ENCODE measurements around the gene CHFR.
"Not testable (repeated sequence)": the region's sequence is repeated elsewhere in the genome, so short reads cannot be mapped to it uniquely, and the experiment has no call there.

The CHFR gene

GRCh38 chr12:132850291-132850690 is 37.1 kb downstream of the CHFR start:
- Histone ChIP-seq H3K36me3 (ENCODE audit: control insufficient read depth, insufficient read depth, low read length) (peaks cover 18% of the 10 kb centered on the region), H3K9ac (ENCODE audit: low read length) (no peak overlapping the region), H3K4me1 (ENCODE audit: control insufficient read depth, insufficient read depth, low read length) (no peaks in the 10 kb centered on the region)

GRCh38 chr12:132848521-132848920 is 38.9 kb downstream of the CHFR start:
- no peaks in the 10 kb centered on the region for H3K4me1 ChIP-seq (ENCODE audit: control insufficient read depth, insufficient read depth, low read length)
- H3K27me3 ChIP-seq (ENCODE audit: control insufficient read depth, insufficient read depth, low read length), result no peaks in the 10 kb centered on the region
- H3K4me3 ChIP-seq (ENCODE audit: low read length), result no peak overlapping the region
- no peaks in the 10 kb centered on the region for H3K9me3 ChIP-seq (ENCODE audit: control insufficient read depth, low read length)
- no peak overlapping the region for H3K9ac ChIP-seq (ENCODE audit: low read length)
- peaks cover 18% of the 10 kb centered on the region for H3K36me3 ChIP-seq (ENCODE audit: control insufficient read depth, insufficient read depth, low read length)

More at GRCh38 chr12:132850291-132850690, 37.1 kb downstream of the CHFR start:
- Histone ChIP-seq H3K9me3 (ENCODE audit: control insufficient read depth, low read length) (no peaks in the 10 kb centered on the region), H3K4me3 (ENCODE audit: low read length) (no peak overlapping the region), H3K27me3 (ENCODE audit: control insufficient read depth, insufficient read depth, low read length) (no peaks in the 10 kb centered on the region)

DNA sequence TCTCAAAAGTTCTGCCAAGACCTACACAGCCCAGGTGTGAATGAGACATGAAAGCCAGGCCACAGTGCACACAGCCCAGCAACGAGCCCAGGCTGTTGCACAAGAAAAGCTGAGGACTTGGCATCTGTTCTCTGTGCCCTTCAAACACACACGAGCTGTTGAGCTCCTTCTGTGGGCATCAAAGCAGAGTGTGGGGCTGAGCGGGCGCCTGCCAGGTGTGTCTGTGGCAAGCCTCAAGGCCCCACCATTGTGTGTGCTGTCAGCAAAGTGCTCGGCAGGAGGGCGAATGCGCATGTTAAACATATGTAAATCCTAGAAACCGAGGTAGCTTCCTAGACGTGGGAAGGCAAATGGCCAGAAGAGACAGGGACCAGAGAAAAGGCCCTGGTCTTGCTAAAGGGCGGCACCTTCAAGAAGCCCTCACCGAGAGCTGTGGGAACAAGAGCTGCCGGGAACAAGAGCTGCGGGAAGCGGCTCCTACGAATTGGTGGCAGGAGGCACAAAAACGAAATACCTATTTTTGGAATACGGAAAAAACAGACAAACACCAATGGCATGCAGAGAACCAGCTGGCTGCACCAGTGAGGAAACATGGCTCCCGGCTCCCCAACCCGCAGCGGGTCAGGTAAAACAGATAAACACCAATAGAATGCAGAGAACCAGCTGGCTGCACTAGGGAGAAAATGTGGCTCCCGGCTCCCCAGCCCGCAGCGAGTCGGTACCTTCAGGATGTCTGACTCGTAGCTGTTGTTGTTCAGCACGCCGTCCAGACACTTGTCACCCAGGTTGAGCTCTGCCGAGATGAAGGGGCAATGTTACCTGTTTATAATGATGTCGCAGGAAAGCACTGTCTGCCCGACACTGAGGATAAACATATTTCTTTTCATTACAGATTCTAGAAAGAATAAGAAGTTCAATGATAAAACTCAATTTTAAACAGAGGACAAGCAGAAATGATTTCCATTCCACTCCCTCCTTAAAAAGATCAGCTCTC is 39.7 kb downstream of the CHFR start:
- H3K36me3 ChIP-seq (ENCODE audit: control insufficient read depth, insufficient read depth, low read length), result peaks cover 18% of the 10 kb centered on the region
- no peaks in the 10 kb centered on the region for H3K27me3 ChIP-seq (ENCODE audit: control insufficient read depth, insufficient read depth, low read length)
- no peak overlapping the region for H3K9ac ChIP-seq (ENCODE audit: low read length)
- no peaks in the 10 kb centered on the region for H3K4me1 ChIP-seq (ENCODE audit: control insufficient read depth, insufficient read depth, low read length)
- H3K4me3 ChIP-seq (ENCODE audit: low read length), result no peak overlapping the region
- no peaks in the 10 kb centered on the region for H3K9me3 ChIP-seq (ENCODE audit: control insufficient read depth, low read length)

DNA sequence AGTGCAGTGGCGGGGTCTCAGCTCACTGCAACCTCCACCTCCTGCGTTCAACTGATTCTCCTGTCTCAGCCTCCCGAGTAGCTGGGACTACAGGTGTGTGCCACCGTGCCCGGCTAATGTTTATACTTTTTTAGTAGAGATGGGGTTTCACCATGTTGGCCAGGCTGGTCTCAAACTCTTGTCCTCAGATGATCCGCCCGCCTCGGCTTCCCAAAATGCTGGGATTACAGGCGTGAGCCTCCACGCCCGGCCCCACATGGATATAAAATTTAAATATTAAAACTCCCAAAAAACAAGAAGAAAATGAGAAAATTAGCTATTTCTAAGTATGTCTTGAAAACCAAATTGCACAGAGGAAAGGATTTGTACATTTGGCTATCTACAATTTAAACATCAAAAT is 42.7 kb downstream of the CHFR start:
- peaks cover 20% of the 10 kb centered on the region for H3K36me3 ChIP-seq (ENCODE audit: control insufficient read depth, insufficient read depth, low read length)

GRCh38 chr12:132842449-132843045 is 44.9 kb downstream of the CHFR start:
- Histone ChIP-seq H3K4me3 (ENCODE audit: low read length) (no peak overlapping the region), H3K36me3 (ENCODE audit: control insufficient read depth, insufficient read depth, low read length) (peaks cover 19% of the 10 kb centered on the region), H3K9ac (ENCODE audit: low read length) (no peak overlapping the region), H3K27me3 (ENCODE audit: control insufficient read depth, insufficient read depth, low read length) (no peaks in the 10 kb centered on the region), H3K4me1 (ENCODE audit: control insufficient read depth, insufficient read depth, low read length) (no peaks in the 10 kb centered on the region), H3K9me3 (ENCODE audit: control insufficient read depth, low read length) (no peaks in the 10 kb centered on the region)

More for the DNA sequence above, 42.7 kb downstream of the CHFR start:
- H3K9me3 ChIP-seq (ENCODE audit: control insufficient read depth, low read length); H3K4me3 ChIP-seq (ENCODE audit: low read length); H3K27me3 ChIP-seq (ENCODE audit: control insufficient read depth, insufficient read depth, low read length); H3K9ac ChIP-seq (ENCODE audit: low read length); H3K4me1 ChIP-seq (ENCODE audit: control insufficient read depth, insufficient read depth, low read length): not testable (repeated sequence)

DNA sequence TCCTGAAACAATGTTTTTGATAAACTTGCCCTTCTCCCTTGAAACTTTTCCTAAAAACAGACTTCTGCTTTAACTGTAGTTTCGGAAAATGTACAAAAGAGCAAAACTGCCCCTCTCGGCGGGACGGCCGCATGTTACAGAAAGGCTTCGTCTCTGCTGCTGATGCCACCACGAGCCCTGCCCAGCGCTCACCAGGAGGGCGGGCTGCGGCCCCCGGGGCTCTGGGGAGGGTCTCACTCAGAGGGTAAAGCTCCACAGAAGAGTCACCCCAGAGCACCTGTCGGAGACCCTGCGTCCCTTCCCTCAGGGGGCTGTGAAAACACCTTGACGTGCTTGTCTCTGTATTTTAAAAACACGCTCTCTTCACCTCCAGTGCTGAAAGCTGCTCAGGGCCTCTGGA is 46.3 kb downstream of the CHFR start:
- Histone ChIP-seq H3K4me3 (ENCODE audit: low read length) (no peak overlapping the region), H3K9ac (ENCODE audit: low read length) (no peak overlapping the region), H3K36me3 (ENCODE audit: control insufficient read depth, insufficient read depth, low read length) (peaks cover 8% of the 10 kb centered on the region), H3K27me3 (ENCODE audit: control insufficient read depth, insufficient read depth, low read length) (no peaks in the 10 kb centered on the region), H3K4me1 (ENCODE audit: control insufficient read depth, insufficient read depth, low read length) (no peaks in the 10 kb centered on the region), H3K9me3 (ENCODE audit: control insufficient read depth, low read length) (no peaks in the 10 kb centered on the region)

DNA sequence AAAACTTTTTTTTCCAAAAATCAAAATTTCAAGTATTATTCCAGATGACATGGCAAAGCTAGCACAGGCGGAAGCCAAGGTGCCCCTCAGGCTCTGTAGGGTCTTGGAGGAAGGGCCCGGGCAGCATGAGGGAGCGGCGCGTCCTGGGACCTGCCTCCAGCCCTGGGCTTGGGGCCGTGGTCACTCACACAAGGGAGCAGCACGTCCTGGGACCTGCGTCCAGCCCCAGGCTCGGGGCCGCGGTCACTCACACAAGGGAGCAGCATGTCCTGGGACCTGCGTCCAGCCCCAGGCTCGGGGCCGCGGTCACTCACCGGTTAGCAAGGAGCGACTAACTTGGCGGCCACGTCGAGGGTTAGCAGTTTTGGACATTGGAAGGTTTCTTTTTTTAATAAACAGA is 46.9 kb downstream of the CHFR start:
- Histone ChIP-seq H3K9me3 (ENCODE audit: control insufficient read depth, low read length) (no peaks in the 10 kb centered on the region), H3K4me1 (ENCODE audit: control insufficient read depth, insufficient read depth, low read length) (no peaks in the 10 kb centered on the region), H3K9ac (ENCODE audit: low read length) (no peak overlapping the region), H3K27me3 (ENCODE audit: control insufficient read depth, insufficient read depth, low read length) (no peaks in the 10 kb centered on the region), H3K36me3 (ENCODE audit: control insufficient read depth, insufficient read depth, low read length) (peaks cover 8% of the 10 kb centered on the region), H3K4me3 (ENCODE audit: low read length) (no peak overlapping the region)

DNA sequence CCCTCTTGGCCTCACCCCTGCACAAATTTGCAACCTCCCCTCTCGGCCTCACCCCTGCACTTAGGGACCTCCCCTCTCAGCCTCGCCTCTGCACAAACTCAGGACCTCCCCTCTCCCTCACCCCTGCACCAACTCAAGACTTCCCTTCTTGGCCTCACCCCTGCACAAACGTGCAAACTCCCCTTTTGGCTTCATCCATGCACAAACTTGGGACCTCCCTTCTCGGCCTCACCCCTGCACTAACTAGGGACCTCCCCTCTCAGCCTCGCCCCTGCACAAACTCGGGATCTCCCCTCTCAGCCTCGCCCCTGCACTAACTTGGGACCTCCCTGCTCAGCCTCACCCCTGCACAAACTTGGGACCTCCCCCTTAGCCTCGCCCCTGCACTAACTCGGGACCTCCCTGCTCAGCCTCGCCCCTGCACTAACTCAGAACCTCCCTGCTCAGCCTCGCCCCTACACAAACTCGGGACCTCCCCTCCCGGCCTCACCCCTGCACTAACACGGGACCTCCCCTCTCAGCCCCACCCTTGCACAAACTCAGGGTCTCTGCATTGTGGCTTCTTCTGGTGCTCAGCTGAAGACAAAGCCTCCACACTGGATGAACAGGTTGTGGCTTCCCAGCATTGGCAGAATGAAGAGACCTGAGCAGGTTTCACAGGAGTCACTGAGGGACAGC is 47.7 kb downstream of the CHFR start:
- H3K9me3 ChIP-seq (ENCODE audit: control insufficient read depth, low read length), result no peaks in the 10 kb centered on the region
- H3K4me3 ChIP-seq (ENCODE audit: low read length), result no peak overlapping the region
- H3K4me1 ChIP-seq (ENCODE audit: control insufficient read depth, insufficient read depth, low read length), result no peaks in the 10 kb centered on the region
- H3K27me3 ChIP-seq (ENCODE audit: control insufficient read depth, insufficient read depth, low read length), result no peaks in the 10 kb centered on the region
- peaks cover 8% of the 10 kb centered on the region for H3K36me3 ChIP-seq (ENCODE audit: control insufficient read depth, insufficient read depth, low read length)
- H3K9ac ChIP-seq (ENCODE audit: low read length), result no peak overlapping the region

- no peaks in the 10 kb centered on the region for H3K4me1 ChIP-seq (ENCODE audit: control insufficient read depth, insufficient read depth, low read length)
- H3K27me3 ChIP-seq (ENCODE audit: control insufficient read depth, insufficient read depth, low read length), result no peaks in the 10 kb centered on the region
- H3K9me3 ChIP-seq (ENCODE audit: control insufficient read depth, low read length), result no peaks in the 10 kb centered on the region
- H3K4me3 ChIP-seq (ENCODE audit: low read length), result no peak overlapping the region
- H3K36me3 ChIP-seq (ENCODE audit: control insufficient read depth, insufficient read depth, low read length), result peaks cover 8% of the 10 kb centered on the region
- no peak overlapping the region for H3K9ac ChIP-seq (ENCODE audit: low read length)
Measured at GRCh38 chr12:132838410-132839080, 48.9 kb downstream of the CHFR start.

DNA sequence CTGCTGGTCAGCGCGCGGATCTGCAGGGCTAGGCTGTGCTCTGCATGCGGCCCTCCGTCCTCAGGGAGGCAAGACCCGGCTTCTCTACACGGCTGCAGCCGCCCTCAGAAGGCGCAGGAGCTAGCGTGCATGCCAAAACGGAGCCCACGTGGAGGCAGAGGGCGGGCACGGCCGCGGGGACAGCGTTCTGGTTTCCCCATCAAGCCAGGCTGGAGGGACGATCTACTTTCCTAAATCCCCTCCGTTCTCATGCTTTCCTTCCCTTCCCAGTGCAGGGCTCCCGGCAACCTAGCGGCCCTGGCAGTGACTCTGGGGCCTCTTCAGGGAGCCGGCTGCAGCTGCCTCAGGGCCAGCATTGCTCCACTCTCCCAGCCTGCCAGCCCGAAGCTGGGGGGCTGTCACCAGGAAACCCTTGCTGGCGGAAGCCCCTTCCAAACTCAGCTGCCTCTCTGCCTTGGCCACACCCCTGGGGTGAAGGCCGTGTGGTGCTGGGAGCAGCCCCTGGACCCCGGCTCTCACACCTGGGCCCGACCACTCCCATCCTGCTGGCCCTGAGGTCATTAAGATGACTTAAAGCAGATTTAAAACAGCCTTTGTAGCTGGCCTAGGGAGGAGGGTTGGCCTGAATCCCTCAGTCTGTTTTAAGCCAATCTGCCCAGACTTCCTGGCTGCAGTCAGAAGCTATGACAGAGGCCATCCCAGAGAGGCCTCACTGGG is 49.6 kb downstream of the CHFR start:
- H3K9me3 ChIP-seq (ENCODE audit: control insufficient read depth, low read length), result no peaks in the 10 kb centered on the region
- no peaks in the 10 kb centered on the region for H3K27me3 ChIP-seq (ENCODE audit: control insufficient read depth, insufficient read depth, low read length)
- no peaks in the 10 kb centered on the region for H3K4me1 ChIP-seq (ENCODE audit: control insufficient read depth, insufficient read depth, low read length)
- no peak overlapping the region for H3K4me3 ChIP-seq (ENCODE audit: low read length)
- H3K9ac ChIP-seq (ENCODE audit: low read length), result no peak overlapping the region
- H3K36me3 ChIP-seq (ENCODE audit: control insufficient read depth, insufficient read depth, low read length), result peaks cover 8% of the 10 kb centered on the region

- Histone ChIP-seq H3K36me3 (ENCODE audit: control insufficient read depth, insufficient read depth, low read length) (peaks cover 8% of the 10 kb centered on the region), H3K9ac (ENCODE audit: low read length) (no peak overlapping the region), H3K27me3 (ENCODE audit: control insufficient read depth, insufficient read depth, low read length) (no peaks in the 10 kb centered on the region)
Measured at GRCh38 chr12:132836795-132837331, 50.5 kb downstream of the CHFR start.

More at GRCh38 chr12:132836795-132837331, 50.5 kb downstream of the CHFR start:
- Histone ChIP-seq H3K4me1 (ENCODE audit: control insufficient read depth, insufficient read depth, low read length) (no peaks in the 10 kb centered on the region), H3K4me3 (ENCODE audit: low read length) (no peak overlapping the region), H3K9me3 (ENCODE audit: control insufficient read depth, low read length) (no peaks in the 10 kb centered on the region)

Data from mucosa of stomach (tissue), 1 donor.